Transverse colon (tissue), 3 donors: Measurements from ENCODE around the gene AFAP1L2.

Experiments
- POLR2A ChIP-seq: fragments of 450-650 bp; IDR thresholded peaks from one replicate; pipeline ENCODE4 v1.6.1; 2016; ENCODE audit warnings: antibody characterized with exemption, mild to moderate bottlenecking, moderate library complexity
- TF ChIP-seq, protein P1 (sequence below), 5 experiments: fragments of 200-600 bp in 3 of 5; fragments of 450-650 bp in 2 of 5; sonication (generic) in 3 of 5; IDR thresholded peaks; 1 replicate in 2 of 5; 2 replicates in 3 of 5; pipeline ENCODE4 v1.5.1; 2016 to 2017; ENCODE audit warnings: antibody characterized with exemption in 5 of 5, inconsistent platforms in 3 of 5, mild to moderate bottlenecking in 2 of 5, moderate library complexity in 1 of 5

- no peak for TF ChIP-seq POLR2A
- TF ChIP-seq, protein P1, sequence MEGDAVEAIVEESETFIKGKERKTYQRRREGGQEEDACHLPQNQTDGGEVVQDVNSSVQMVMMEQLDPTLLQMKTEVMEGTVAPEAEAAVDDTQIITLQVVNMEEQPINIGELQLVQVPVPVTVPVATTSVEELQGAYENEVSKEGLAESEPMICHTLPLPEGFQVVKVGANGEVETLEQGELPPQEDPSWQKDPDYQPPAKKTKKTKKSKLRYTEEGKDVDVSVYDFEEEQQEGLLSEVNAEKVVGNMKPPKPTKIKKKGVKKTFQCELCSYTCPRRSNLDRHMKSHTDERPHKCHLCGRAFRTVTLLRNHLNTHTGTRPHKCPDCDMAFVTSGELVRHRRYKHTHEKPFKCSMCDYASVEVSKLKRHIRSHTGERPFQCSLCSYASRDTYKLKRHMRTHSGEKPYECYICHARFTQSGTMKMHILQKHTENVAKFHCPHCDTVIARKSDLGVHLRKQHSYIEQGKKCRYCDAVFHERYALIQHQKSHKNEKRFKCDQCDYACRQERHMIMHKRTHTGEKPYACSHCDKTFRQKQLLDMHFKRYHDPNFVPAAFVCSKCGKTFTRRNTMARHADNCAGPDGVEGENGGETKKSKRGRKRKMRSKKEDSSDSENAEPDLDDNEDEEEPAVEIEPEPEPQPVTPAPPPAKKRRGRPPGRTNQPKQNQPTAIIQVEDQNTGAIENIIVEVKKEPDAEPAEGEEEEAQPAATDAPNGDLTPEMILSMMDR (IDR thresholded peaks at IDR 0.05), result no peak
Measured at GRCh38 chr10:114393482-114393881, 10.8 kb downstream of the AFAP1L2 start.
